Breast epithelium (tissue), 4 donors: Measurements from ENCODE around the gene ABCF1. TPM values are rescaled to one million over a fixed set of nuclear protein-coding genes. Genes with fewer than 3 reads are reported as not detected.

Experiments
- DNase-seq, 2 donors: peaks; one replicate each; pipeline ENCODE4 v3.0.0-alpha.2; 2019; ENCODE audit warnings: low spot score in 2 of 2
- H3K27ac ChIP-seq, 2 donors: fragments of 200-600 bp; sonication (generic) in 1 of 2; one replicate each; pipeline ENCODE4 v1.5.1; 2016 to 2019; ENCODE audit warnings: mild to moderate bottlenecking in 1 of 2
- H3K27me3 ChIP-seq, 2 donors: fragments of 200-600 bp; sonication (generic) in 1 of 2; one replicate each; pipeline versions ENCODE4 v1.5.1 to v1.6.0; 2017 to 2019; ENCODE audit warnings: control low read depth in 1 of 2, mild to moderate bottlenecking in 1 of 2
- H3K36me3 ChIP-seq: fragments of 200-600 bp; one replicate; pipeline ENCODE4 v1.5.1; 2019
- H3K4me1 ChIP-seq, 2 donors: fragments of 200-600 bp; sonication (generic); one replicate each; pipeline ENCODE4 v1.5.1; 2016 to 2019; ENCODE audit warnings: control low read depth in 1 of 2
- H3K4me3 ChIP-seq, 3 donors: fragments of 200-600 bp; sonication (generic); 1 replicate in 2 of 3; 2 replicates in 1 of 3; pipeline ENCODE4 v1.5.1; 2016 to 2019; ENCODE audit warnings: mild to moderate bottlenecking in 3 of 3, moderate library complexity in 2 of 3
- H3K9me3 ChIP-seq, 2 donors: fragments of 200-600 bp; sonication (generic) in 1 of 2; one replicate each; pipeline ENCODE4 v1.5.1; 2016 to 2019; ENCODE audit warnings: control low read depth in 1 of 2
- POLR2A ChIP-seq: fragments of 450-650 bp; IDR thresholded peaks from one replicate; pipeline ENCODE4 v1.6.1; 2016; ENCODE audit warnings: antibody characterized with exemption, mild to moderate bottlenecking, moderate library complexity
- POLR2AphosphoS5 ChIP-seq, 3 donors: sonication (generic); formaldehyde crosslinking; IDR thresholded peaks; one replicate each; pipeline ENCODE4 v1.6.1; 2017; ENCODE audit warnings: antibody characterized with exemption in 3 of 3
- intact Hi-C: fragments of 100-400 bp; cut with DNase I; formaldehyde crosslinking; loops from one replicate; pipeline ENCODE4 v1.15.1; 2023; ENCODE audit warnings: low total_unique reads
- total RNA-seq, 3 donors: library from RNA; depleted of rRNA; stranded (reverse); fragments of >200 nt; gene quantifications; one replicate each; pipeline ENCODE4 v1.1.0, GENCODE V29; 2016
- TF ChIP-seq, protein P1 (sequence below), 3 donors: fragments of 450-650 bp; IDR thresholded peaks; one replicate each; pipeline ENCODE4 v1.5.1; 2016 to 2017; ENCODE audit warnings: antibody characterized with exemption in 3 of 3, mild to moderate bottlenecking in 3 of 3, moderate library complexity in 3 of 3

ABCF1 gene
- total RNA-seq, 3 donors from 2014 or later, result 41.0 to 55.2 (median 51.5) TPM

GRCh38 chr6:30599625-30600324, 28.5 kb downstream of the ABCF1 start:
- DNase-seq, result no peak
- H3K27me3 ChIP-seq, result no peaks in the 10 kb centered on the region
- H3K9me3 ChIP-seq, result no peaks in the 10 kb centered on the region
- TF ChIP-seq, protein P1, sequence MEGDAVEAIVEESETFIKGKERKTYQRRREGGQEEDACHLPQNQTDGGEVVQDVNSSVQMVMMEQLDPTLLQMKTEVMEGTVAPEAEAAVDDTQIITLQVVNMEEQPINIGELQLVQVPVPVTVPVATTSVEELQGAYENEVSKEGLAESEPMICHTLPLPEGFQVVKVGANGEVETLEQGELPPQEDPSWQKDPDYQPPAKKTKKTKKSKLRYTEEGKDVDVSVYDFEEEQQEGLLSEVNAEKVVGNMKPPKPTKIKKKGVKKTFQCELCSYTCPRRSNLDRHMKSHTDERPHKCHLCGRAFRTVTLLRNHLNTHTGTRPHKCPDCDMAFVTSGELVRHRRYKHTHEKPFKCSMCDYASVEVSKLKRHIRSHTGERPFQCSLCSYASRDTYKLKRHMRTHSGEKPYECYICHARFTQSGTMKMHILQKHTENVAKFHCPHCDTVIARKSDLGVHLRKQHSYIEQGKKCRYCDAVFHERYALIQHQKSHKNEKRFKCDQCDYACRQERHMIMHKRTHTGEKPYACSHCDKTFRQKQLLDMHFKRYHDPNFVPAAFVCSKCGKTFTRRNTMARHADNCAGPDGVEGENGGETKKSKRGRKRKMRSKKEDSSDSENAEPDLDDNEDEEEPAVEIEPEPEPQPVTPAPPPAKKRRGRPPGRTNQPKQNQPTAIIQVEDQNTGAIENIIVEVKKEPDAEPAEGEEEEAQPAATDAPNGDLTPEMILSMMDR (IDR thresholded peaks at IDR 0.05), result no peak
- TF ChIP-seq POLR2A (no peak), POLR2AphosphoS5 (IDR thresholded peaks at IDR 0.05) (no peak)
- peak overlapping the region in 1 of 2 donors; percentile 10 for H3K27ac ChIP-seq
- no peaks in the 10 kb centered on the region for H3K4me1 ChIP-seq
- peaks cover 28% of the 10 kb centered on the region for H3K36me3 ChIP-seq
- H3K4me3 ChIP-seq, result no peak overlapping the region
- intact Hi-C loops, result no loop called here

- H3K4me3 ChIP-seq, result no peak overlapping the region
- TF ChIP-seq, protein P1 (IDR thresholded peaks at IDR 0.05), result no peak
- peak in 1 of 3 donors; percentile 4 for TF ChIP-seq POLR2AphosphoS5 (IDR thresholded peaks at IDR 0.05)
- DNase-seq, result no peak
- intact Hi-C loops, result no loop called here
- no peaks in the 10 kb centered on the region for H3K27me3 ChIP-seq
- no peak overlapping the region for H3K27ac ChIP-seq
- H3K9me3 ChIP-seq, result no peaks in the 10 kb centered on the region
- peaks cover 28% of the 10 kb centered on the region for H3K36me3 ChIP-seq
- no peaks in the 10 kb centered on the region for H3K4me1 ChIP-seq
Observed at GRCh38 chr6:30600451-30600961, 29.3 kb downstream of the ABCF1 start.

- Histone ChIP-seq H3K27me3 (no peaks in the 10 kb centered on the region), H3K4me1 (no peaks in the 10 kb centered on the region), H3K9me3 (no peaks in the 10 kb centered on the region), H3K27ac (no peak overlapping the region), H3K4me3 (no peak overlapping the region), H3K36me3 (peaks cover 28% of the 10 kb centered on the region)
- TF ChIP-seq POLR2A, result no peak
- intact Hi-C loops, result no loop called here
- no peak for DNase-seq
Observed at GRCh38 chr6:30601436-30601814, 30.2 kb downstream of the ABCF1 start.

DNA sequence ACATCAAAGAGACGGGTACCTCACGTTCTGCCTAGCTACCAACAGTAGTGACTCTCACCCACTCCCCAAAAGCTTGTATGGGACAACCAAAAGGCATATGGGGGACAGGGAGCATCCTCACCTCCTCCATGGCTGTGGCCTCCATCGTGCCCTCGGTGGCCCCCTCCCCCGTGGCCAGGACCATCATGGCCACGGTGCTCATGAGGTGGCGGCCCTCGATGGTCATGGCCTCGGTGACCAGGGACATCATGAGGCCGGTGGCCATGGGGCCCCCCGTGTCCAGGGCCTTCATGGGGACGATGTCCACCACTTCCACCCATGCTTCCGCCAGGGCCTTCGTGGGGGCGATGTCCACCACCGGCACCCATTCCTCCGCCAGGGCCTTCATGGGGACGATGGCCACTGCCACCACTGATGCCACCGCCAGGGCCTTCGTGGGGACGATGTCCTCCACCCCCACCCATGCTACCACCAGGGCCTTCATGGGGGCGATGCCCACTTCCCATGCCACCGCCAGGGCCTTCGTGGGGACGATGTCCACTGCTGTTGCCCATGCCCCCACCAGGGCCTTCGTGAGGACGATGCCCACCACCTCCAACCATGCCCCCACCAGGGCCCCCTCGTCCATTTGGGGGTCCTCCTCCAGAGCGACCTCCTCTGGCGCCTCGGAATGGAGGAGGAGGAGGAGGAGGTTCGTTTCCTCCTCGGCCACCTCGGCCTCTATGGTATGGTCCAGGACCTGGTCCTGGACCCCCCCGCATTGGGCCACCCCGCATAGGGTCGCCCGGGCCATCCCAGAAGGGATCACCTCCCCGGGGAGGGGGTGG, 30.8 kb downstream of the ABCF1 start:
- peaks cover 28% of the 10 kb centered on the region for H3K36me3 ChIP-seq
- intact Hi-C loops, result no loop called here

DNA sequence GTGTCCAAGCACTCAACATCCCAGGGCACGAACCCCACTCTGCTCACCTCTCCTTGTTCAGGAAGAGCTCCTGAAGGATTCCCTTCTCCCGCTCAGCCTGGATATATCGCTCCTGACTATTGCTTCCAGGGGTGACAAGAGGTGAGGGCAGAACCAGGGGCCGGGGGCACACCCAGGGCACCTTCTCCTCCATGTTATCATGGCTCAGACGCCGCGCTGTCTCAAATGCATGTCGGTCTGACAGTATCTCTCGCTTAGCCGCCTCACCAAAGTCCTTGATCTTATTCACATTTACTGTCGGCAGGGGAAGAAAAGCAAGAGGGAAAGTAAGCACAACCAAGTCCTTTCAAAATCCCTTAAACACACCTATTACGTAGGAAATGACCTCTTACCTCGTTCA, 32.7 kb downstream of the ABCF1 start:
- Histone ChIP-seq H3K27me3 (no peaks in the 10 kb centered on the region), H3K4me3 (no peak overlapping the region), H3K4me1 (no peaks in the 10 kb centered on the region), H3K9me3 (no peaks in the 10 kb centered on the region), H3K27ac (no peak overlapping the region), H3K36me3 (peaks cover 28% of the 10 kb centered on the region)
- intact Hi-C loops, result no loop called here
- DNase-seq, result no peak
- TF ChIP-seq, protein P1 (IDR thresholded peaks at IDR 0.05), result no peak
- TF ChIP-seq POLR2AphosphoS5 (IDR thresholded peaks at IDR 0.05), result no peak
- TF ChIP-seq POLR2A, result no peak

More for the DNA sequence above, 30.8 kb downstream of the ABCF1 start:
- no peak overlapping the region for H3K4me3 ChIP-seq
- TF ChIP-seq, protein P1 (IDR thresholded peaks at IDR 0.05), result no peak
- no peak for TF ChIP-seq POLR2AphosphoS5 (IDR thresholded peaks at IDR 0.05)
- no peak for TF ChIP-seq POLR2A
- H3K9me3 ChIP-seq, result no peaks in the 10 kb centered on the region
- no peaks in the 10 kb centered on the region for H3K27me3 ChIP-seq
- no peaks in the 10 kb centered on the region for H3K4me1 ChIP-seq
- DNase-seq, result no peak
- no peak overlapping the region for H3K27ac ChIP-seq
